Sciatic nerve (tissue), 2 donors: ENCODE measurements around the gene MED26. TPM values are rescaled to one million over a fixed set of nuclear protein-coding genes. Genes with fewer than 3 reads are reported as not detected.

ENCODE experiments used
- ATAC-seq: fragments of 200-7000 bp; cut with Tn5 transposase; one replicate; pipeline ENCODE4 v1.9.1; 2020; ENCODE audit warnings: mild to moderate bottlenecking, moderate library complexity
- DNase-seq: peaks from one replicate; pipeline ENCODE4 v3.0.0-alpha.2; 2020; ENCODE audit warnings: low spot score
- intact Hi-C: fragments of 100-400 bp; cut with DNase I; formaldehyde crosslinking; loops from one replicate; pipeline ENCODE4 v1.14.2; 2022
- total RNA-seq: library from RNA; stranded (reverse); fragmentation: NEBNext Ultra II Directional; extraction: Animal tissue kit (Norgen Biotek cat#: 25700); gene quantifications from one replicate; pipeline ENCODE4 v1.2.1, GENCODE V29; 2021
- donor health status: DM: no; HTN: no; CAD: no.
- donor health status: DM: no; HTN: no; CAD: no.

The MED26 gene
- total RNA-seq, 1 donor from 2014 or later: 11.4 TPM

GRCh38 chr19:16529466-16530144 lies 98.4 kb downstream of the MED26 start:
- no peak for DNase-seq
- no peak for ATAC-seq
- intact Hi-C loops: no loop called here

- no peak for DNase-seq
- intact Hi-C loops: no loop called here
- ATAC-seq: no peak
Measured at GRCh38 chr19:16527971-16528521, 100.0 kb downstream of the MED26 start.

- intact Hi-C loops: no loop called here
- ATAC-seq (no peak), DNase-seq (no peak)
Measured at GRCh38 chr19:16527334-16527935, 100.6 kb downstream of the MED26 start.

- DNase-seq: no peak
- no peak for ATAC-seq
- intact Hi-C loops: no loop called here
Measured at GRCh38 chr19:16525751-16526481, 102.1 kb downstream of the MED26 start.

GRCh38 chr19:16524991-16525734 lies 102.8 kb downstream of the MED26 start:
- intact Hi-C loops: no loop called here
- ATAC-seq: no peak
- DNase-seq: no peak

Other genes with a start within 250 kb of the MED26 start
- gene EPS15L1, start 156.2 kb downstream of the MED26 start, total RNA-seq: 50.6 TPM
- gene CALR3, start 132.0 kb downstream of the MED26 start, total RNA-seq: not detected
- 11.2 TPM for gene C19orf44, start 131.8 kb downstream of the MED26 start, total RNA-seq
- gene CHERP, start 85.8 kb downstream of the MED26 start, total RNA-seq: 36.9 TPM
- 33.2 TPM for gene SLC35E1, start 55.8 kb downstream of the MED26 start, total RNA-seq
- 71.9 TPM for gene SMIM7, start 31.9 kb upstream of the MED26 start, total RNA-seq
- 3.5 TPM for gene TMEM38A, start 32.9 kb upstream of the MED26 start, total RNA-seq
- 0.22 TPM for gene NWD1, start 91.6 kb upstream of the MED26 start, total RNA-seq
- 84.8 TPM for gene SIN3B, start 201.2 kb upstream of the MED26 start, total RNA-seq